Activated T-helper 17 cell treated with anti-CD3 and anti-CD28 coated beads, Interleukin-2, amount 50 U/mL, for 72 hours (primary cell): ENCODE measurements around the gene RTN4R. TPM values are rescaled to one million over a fixed set of nuclear protein-coding genes. Genes with fewer than 3 reads are reported as not detected.
A peak's percentile ranks its signal among the peaks of the same experiment; 100 is the strongest.

Source experiments
- ATAC-seq: fragments of 150-1000 bp; cut with Tn5 transposase; replicated peaks from 2 replicates; pipeline ENCODE4 v1.10.0; 2021; ENCODE audit warnings: mild to moderate bottlenecking, moderate library complexity
- H3K27ac Mint-ChIP-seq: one replicate; pipeline ENCODE4 v1.8.0; 2022; ENCODE audit warnings: mixed read lengths
- H3K27me3 Mint-ChIP-seq: one replicate; pipeline ENCODE4 v1.8.0; 2022; ENCODE audit warnings: mixed read lengths
- H3K36me3 Mint-ChIP-seq: one replicate; pipeline ENCODE4 v1.8.0; 2022; ENCODE audit warnings: low read depth, mild to moderate bottlenecking, mixed read lengths
- H3K4me1 Mint-ChIP-seq: one replicate; pipeline ENCODE4 v1.8.0; 2022; ENCODE audit warnings: mixed read lengths
- H3K4me3 Mint-ChIP-seq: one replicate; pipeline ENCODE4 v1.8.0; 2022; ENCODE audit warnings: mild to moderate bottlenecking, mixed read lengths
- H3K9me3 Mint-ChIP-seq: one replicate; pipeline ENCODE4 v1.8.0; 2022; ENCODE audit warnings: mixed read lengths
- total RNA-seq, 2 donors: library from RNA; stranded (reverse); gene quantifications; one replicate each; pipeline ENCODE4 v1.2.3, GENCODE V29; 2022

The RTN4R gene
- total RNA-seq, 2 donors from 2014 or later: 1.4 to 2.6 TPM

DNA sequence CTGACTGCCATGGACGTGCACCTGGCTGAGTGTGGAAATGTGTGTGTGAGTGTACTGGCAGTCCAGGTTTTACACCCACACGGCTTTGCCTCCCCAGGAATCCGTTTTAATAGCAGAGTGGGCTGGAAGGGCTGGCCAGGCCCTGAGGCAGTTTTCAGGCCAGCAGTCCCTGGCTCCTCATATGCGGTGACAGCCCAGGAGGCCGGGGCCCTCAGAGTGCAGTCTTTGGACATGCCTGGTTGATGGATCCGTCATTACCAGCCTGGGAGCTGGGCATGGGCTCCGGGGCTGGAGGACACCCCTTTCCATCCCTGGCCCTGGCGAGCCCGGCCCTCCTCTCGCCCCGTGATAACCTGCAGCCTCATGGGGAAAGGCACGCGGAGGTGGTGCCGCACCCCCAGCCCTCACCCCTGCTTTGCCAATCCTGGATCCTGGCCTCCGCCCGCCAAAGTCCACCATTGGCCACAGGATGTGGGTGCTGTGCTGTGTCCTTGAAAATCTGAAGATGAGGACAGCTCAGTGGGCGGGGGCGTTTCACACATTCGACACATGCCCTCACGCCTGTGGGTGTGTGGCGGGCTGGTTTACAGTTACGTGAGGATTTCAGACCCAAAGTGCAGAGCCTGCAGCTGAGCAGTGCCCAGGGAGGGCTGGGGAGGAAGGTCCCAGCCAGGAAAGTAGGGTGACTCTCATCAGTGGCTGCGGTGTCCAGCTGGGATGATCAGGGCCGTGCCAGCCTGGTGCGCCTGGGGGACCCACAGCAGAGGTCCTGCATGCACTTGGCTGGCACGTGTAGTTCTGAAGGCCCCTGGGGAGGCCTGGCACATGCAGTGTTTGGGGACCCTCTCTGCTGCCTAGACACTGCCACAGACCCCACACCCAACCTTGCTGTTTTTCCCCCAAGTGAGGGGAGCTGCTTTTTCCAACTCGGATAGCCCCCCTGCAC is 55.1 kb downstream of the RTN4R start:
- Mint-ChIP-seq H3K36me3 (no peaks in the 10 kb centered on the region), H3K4me3 (no peak overlapping the region)
- no peak for ATAC-seq

DNA sequence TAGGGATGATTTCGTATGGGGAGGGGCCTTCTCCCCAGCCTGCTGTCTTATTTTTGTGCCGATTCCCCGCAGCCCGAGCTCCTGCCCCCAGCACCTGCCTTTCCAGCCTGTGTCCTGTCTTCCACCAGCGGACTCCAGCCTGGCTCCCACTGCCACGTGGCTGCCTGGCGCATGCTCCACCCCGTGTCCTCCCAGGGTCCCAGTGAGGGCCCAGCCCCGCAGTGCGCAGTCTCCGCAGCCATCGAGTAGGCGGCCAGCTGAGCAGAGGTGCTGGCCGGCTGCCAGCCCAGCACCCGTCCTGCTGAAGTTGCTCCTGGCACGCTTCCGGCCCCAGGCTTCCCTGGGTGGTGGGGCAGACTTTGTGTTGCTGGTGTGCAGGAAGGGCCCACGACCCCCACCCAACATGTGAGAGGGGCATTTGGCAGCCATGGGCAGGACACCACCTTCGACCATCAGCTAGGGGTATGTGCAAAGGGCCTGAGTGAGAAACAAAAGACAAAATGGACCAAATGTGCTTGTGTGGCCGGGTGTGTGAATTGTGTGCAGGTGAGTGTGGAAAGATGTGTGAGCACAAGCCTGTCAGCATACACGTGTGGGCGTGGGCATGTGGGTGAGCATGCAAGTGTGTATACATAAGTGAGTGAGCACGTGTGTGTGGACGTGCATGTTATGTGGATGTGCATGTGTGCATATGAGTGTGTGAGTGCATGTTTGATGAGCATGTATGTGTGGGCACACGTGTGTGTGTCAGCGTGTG is 55.9 kb downstream of the RTN4R start:
- no peak overlapping the region for H3K27ac Mint-ChIP-seq
- ATAC-seq: no peak
- H3K9me3 Mint-ChIP-seq: no peaks in the 10 kb centered on the region
- no peaks in the 10 kb centered on the region for H3K27me3 Mint-ChIP-seq
- H3K4me1 Mint-ChIP-seq: peaks cover 4% of the 10 kb centered on the region
- H3K4me3 Mint-ChIP-seq: no peak overlapping the region
- no peaks in the 10 kb centered on the region for H3K36me3 Mint-ChIP-seq

More for the DNA sequence above, 55.1 kb downstream of the RTN4R start:
- Mint-ChIP-seq H3K4me1 (peaks cover 4% of the 10 kb centered on the region), H3K9me3 (no peaks in the 10 kb centered on the region), H3K27me3 (no peaks in the 10 kb centered on the region), H3K27ac (no peak overlapping the region)

- no peak overlapping the region for H3K27ac Mint-ChIP-seq
- no peaks in the 10 kb centered on the region for H3K36me3 Mint-ChIP-seq
- no peaks in the 10 kb centered on the region for H3K9me3 Mint-ChIP-seq
- no peaks in the 10 kb centered on the region for H3K27me3 Mint-ChIP-seq
- ATAC-seq: no peak
- H3K4me1 Mint-ChIP-seq: peaks cover 4% of the 10 kb centered on the region
- no peak overlapping the region for H3K4me3 Mint-ChIP-seq
Measured at GRCh38 chr22:20211409-20211996, 56.6 kb downstream of the RTN4R start.

DNA sequence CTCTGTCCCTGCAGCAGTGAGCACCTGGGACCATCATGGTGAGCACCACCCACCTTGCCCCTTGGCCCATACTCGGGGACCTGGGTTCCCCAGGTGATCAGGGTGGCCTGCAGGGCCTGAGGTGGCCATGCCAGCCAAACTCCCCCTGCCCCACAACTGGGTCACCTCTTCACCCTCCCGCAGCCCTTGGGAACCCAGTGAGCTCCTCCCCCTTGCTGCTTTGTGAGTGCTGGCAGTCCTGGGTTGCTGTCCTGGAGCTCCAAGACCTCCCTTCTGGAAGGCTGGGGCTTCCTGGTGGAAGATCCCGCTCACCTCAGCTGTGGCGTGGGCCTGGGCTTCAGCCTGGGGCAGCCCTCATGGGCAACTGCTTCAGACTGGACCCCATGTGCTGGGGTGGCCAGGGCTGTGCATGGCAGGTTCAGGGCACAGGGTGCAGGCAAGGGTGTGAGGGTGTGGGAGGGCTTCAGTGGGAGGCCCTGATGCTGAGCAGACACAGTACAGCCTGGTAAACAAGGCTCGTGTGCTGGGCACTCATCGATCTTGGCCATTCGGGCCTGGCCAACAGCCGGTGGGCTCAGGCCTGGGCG is 57.6 kb downstream of the RTN4R start:
- Mint-ChIP-seq H3K4me3 (no peak overlapping the region), H3K9me3 (no peaks in the 10 kb centered on the region), H3K27me3 (no peaks in the 10 kb centered on the region), H3K27ac (no peak overlapping the region), H3K4me1 (peaks cover 10% of the 10 kb centered on the region), H3K36me3 (no peaks in the 10 kb centered on the region)
- ATAC-seq: no peak

DNA sequence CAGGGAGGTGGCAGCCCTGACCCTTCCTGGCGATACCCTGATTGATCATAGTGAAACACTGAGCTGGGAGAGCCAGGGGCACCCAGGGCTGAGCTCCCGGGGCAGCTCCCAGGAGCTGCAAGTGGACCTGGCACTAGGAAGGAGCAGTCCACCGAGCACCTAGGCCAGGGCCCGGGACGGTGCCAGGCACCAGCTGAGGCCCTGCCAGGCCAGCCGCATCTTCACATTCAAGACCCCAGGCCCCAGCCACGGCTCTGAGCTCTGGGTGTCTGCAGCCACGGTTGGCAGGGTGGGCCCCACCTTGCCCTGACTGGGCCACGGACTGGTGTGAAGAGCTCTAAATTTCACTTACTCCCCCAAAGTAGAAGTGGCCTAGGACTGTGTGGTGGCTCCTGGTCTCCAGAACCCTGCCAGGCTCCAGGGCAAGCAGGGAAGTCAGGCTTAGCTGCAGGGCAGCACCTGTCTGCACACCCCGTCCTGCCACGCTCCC is 58.3 kb downstream of the RTN4R start:
- H3K9me3 Mint-ChIP-seq: no peaks in the 10 kb centered on the region
- ATAC-seq: no peak
- no peaks in the 10 kb centered on the region for H3K27me3 Mint-ChIP-seq
- H3K4me1 Mint-ChIP-seq: peaks cover 10% of the 10 kb centered on the region
- H3K36me3 Mint-ChIP-seq: no peaks in the 10 kb centered on the region
- H3K4me3 Mint-ChIP-seq: no peak overlapping the region
- no peak overlapping the region for H3K27ac Mint-ChIP-seq

DNA sequence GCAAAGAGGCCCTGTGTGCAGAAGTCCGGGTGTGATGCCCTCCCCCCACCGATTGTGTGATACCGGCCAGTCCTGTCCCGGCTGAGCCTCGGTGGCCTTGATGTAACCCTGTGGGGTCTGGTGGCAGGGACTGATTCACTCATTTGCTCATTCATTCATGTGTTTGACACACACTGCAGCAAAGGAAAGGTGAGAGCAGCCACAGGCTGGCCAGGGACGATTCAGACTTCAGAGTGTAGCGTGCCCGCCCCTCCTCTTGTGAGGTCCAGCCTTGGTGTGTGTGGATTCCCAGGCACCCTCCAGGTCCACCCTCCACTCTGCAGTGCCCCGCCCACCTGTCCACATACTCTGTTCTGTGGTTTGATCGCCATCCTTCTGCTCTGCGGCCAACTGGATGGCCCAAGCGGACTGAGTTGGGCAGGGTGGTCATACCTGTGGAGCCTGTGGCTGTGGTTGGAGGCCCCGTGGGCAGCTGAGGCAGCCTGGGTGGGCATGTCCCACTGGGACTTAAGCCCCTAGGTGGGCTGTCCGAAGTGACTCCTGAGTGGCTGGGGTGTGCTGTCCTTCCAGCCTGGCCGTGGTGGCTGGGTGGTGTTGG is 59.3 kb downstream of the RTN4R start:
- peaks cover 10% of the 10 kb centered on the region for H3K4me1 Mint-ChIP-seq
- no peaks in the 10 kb centered on the region for H3K9me3 Mint-ChIP-seq
- H3K27me3 Mint-ChIP-seq: no peaks in the 10 kb centered on the region
- H3K4me3 Mint-ChIP-seq: peak overlapping the region; percentile 87
- no peak overlapping the region for H3K27ac Mint-ChIP-seq
- no peaks in the 10 kb centered on the region for H3K36me3 Mint-ChIP-seq
- no peak for ATAC-seq

DNA sequence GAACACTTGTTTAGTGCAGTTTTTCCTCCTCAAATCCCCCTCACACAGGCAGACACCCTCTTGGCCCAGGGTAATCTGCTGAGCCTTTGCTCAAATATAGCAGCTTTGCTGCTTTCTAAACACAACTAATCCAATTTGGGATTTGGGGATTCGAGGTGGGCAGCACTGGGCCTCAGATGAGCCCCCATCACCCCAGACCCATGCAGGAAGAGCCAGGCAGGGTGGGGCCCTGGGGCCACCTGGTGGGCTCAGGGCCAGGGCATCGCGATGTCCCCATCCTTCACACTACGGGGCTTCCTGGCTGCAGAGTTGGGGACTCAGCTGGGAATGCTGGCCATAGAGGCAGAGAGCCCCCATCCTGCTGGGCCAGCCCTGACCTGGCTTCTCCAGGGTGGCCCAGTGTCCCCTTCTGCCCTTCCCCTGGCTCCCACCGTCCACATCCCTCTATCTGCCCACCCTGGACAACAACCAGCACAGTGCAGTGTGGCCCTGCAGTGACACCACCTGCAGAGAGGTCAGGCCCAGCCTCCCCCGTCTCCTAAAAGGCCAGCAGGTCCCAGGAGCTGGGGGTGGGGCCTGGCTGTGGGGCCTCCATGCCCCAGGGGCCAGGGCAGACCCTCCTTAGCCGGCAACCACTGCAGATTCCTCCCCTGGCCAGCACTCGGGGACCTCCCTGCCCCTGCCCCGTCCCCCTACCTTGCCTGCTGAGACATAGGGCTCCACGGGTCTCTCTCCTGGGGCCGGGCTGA is 60.7 kb downstream of the RTN4R start:
- no peak for ATAC-seq
- H3K9me3 Mint-ChIP-seq: no peaks in the 10 kb centered on the region
- no peaks in the 10 kb centered on the region for H3K36me3 Mint-ChIP-seq
- peak overlapping the region; percentile 96 for H3K27ac Mint-ChIP-seq
- peaks cover 9% of the 10 kb centered on the region for H3K4me1 Mint-ChIP-seq
- H3K4me3 Mint-ChIP-seq: peak overlapping the region; percentile 87
- H3K27me3 Mint-ChIP-seq: no peaks in the 10 kb centered on the region

GRCh38 chr22:20206709-20207215 is 61.4 kb downstream of the RTN4R start:
- ATAC-seq: peak; percentile 75

DNA sequence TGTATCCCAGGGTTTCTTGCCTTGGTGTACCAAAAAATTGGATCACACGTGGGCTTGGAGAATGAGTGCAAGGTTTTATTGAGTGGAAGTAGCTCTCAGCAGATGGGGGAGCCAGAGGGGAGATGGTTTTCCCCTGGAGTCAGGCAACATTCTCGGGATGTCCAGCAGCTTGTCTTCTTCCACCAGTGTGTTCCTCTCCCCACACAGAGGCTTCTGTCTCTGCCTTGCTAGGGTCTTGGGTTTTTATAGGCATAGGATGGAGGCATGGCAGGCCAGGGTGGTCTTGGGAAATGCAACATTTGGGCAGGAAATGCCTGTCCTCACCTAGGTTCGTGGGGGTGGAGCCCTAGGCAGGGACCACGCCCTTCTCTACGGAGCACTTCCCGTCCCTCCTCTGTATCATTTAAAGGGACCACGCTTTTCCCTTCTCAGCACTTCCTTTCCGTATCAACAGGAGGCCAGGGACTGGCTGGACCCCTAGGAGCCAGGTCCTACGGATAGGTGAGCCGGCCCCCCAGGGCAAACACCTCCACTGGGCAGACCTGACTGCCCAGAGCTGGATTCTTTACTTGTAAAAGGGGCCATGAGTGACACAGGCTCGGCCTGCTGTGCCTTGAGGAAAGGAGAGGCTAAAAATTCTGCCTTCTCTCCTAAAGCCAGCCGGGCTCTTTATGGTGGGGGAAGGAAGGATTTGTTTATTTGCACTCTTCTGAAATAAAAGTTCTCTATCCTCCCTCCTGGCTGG is 62.0 kb downstream of the RTN4R start:
- Mint-ChIP-seq H3K27ac (peak overlapping the region; percentile 96), H3K4me3 (peak overlapping the region; percentile 87), H3K36me3 (no peaks in the 10 kb centered on the region), H3K9me3 (no peaks in the 10 kb centered on the region), H3K27me3 (no peaks in the 10 kb centered on the region), H3K4me1 (peaks cover 6% of the 10 kb centered on the region)
- ATAC-seq: peak; percentile 94

More at GRCh38 chr22:20206709-20207215, 61.4 kb downstream of the RTN4R start:
- H3K27ac Mint-ChIP-seq: peak overlapping the region; percentile 96
- H3K4me3 Mint-ChIP-seq: peak overlapping the region; percentile 87
- no peaks in the 10 kb centered on the region for H3K9me3 Mint-ChIP-seq
- no peaks in the 10 kb centered on the region for H3K36me3 Mint-ChIP-seq
- H3K27me3 Mint-ChIP-seq: no peaks in the 10 kb centered on the region
- H3K4me1 Mint-ChIP-seq: peaks cover 6% of the 10 kb centered on the region

GRCh38 chr22:20205464-20205963 is 62.6 kb downstream of the RTN4R start:
- H3K36me3 Mint-ChIP-seq: no peaks in the 10 kb centered on the region
- no peaks in the 10 kb centered on the region for H3K9me3 Mint-ChIP-seq
- H3K4me1 Mint-ChIP-seq: peaks cover 6% of the 10 kb centered on the region
- H3K27me3 Mint-ChIP-seq: no peaks in the 10 kb centered on the region
- ATAC-seq: no peak
- peak overlapping the region; percentile 96 for H3K27ac Mint-ChIP-seq
- peak overlapping the region; percentile 87 for H3K4me3 Mint-ChIP-seq

DNA sequence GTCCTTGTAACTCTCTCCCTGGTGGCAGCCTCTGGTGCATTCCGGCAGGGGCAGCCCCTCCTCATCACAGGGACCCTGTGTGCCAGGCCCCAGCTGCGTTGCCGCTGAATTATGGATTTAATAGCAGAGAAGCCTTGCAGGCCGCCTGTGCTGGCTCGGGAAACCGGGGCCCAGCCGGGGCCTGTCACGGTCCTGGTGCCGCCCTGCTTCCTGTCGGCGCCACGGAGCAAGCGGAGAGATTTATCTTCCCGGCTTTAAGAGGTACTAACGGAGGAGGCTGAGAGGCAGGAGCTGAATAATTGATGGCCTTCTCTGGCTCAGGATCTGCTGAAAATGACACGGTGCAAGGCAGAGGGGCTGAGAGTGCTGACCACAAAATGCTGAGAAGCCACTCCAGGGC is 63.3 kb downstream of the RTN4R start:
- no peak for ATAC-seq
- Mint-ChIP-seq H3K9me3 (no peaks in the 10 kb centered on the region), H3K36me3 (no peaks in the 10 kb centered on the region), H3K27ac (no peak overlapping the region), H3K4me1 (peaks cover 6% of the 10 kb centered on the region), H3K27me3 (no peaks in the 10 kb centered on the region), H3K4me3 (no peak overlapping the region)

DNA sequence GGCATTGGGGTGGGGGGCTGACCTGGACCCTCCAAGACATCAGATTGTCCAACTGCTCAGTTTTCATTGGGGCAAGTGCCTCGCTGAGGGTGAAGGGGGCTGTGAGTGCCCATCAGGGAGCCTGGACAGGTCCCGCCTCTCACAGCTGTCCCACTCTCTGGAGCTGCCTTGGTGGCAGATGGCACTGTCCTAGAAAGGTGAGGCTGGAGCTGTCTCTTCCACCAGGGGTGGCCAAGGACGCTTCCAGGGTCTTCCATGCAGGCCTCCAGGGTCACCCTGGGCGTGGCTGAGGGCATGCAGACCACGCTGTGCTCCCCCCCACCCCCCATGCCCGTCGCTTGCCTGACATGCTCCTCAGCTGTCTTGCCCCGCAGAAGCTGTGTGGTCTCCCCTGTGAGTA is 63.8 kb downstream of the RTN4R start:
- H3K4me3 Mint-ChIP-seq: no peak overlapping the region
- no peak for ATAC-seq
- no peaks in the 10 kb centered on the region for H3K36me3 Mint-ChIP-seq
- no peaks in the 10 kb centered on the region for H3K27me3 Mint-ChIP-seq
- peaks cover 6% of the 10 kb centered on the region for H3K4me1 Mint-ChIP-seq
- no peaks in the 10 kb centered on the region for H3K9me3 Mint-ChIP-seq
- no peak overlapping the region for H3K27ac Mint-ChIP-seq
